HEK293 (cell line): ENCODE data around the gene DNMT3L.
A peak's percentile ranks its signal among the peaks of the same experiment; 100 is the strongest.

Experiments used
- CTCF ChIP-seq: fragments of 450-650 bp; formaldehyde crosslinking; IDR thresholded peaks from 2 replicates; pipeline ENCODE4 v1.5.1; 2016; ENCODE audit warnings: missing biosample characterization, missing genetic modification characterization
- KLF1 ChIP-seq: fragments of 450-650 bp; formaldehyde crosslinking; IDR thresholded peaks from 2 replicates; pipeline ENCODE4 v1.5.1; 2016; ENCODE audit warnings: missing biosample characterization, missing genetic modification characterization
- ZBTB1 ChIP-seq: fragments of 450-650 bp; formaldehyde crosslinking; IDR thresholded peaks from 2 replicates; pipeline ENCODE4 v1.5.1; 2016; ENCODE audit warnings: missing biosample characterization, missing genetic modification characterization
- ZBTB21 ChIP-seq: fragments of 450-650 bp; formaldehyde crosslinking; IDR thresholded peaks from 2 replicates; pipeline ENCODE4 v1.5.1; 2017; ENCODE audit warnings: missing biosample characterization, missing genetic modification characterization
- ZNF112 ChIP-seq: fragments of 450-650 bp; formaldehyde crosslinking; IDR thresholded peaks from 2 replicates; pipeline ENCODE4 v1.5.0; 2017; ENCODE audit warnings: missing biosample characterization, missing genetic modification characterization
- ZNF2 ChIP-seq: fragments of 450-650 bp; formaldehyde crosslinking; IDR thresholded peaks from 2 replicates; pipeline ENCODE4 v1.5.1; 2016; ENCODE audit warnings: missing biosample characterization, missing genetic modification characterization
- ZNF266 ChIP-seq: fragments of 450-650 bp; formaldehyde crosslinking; IDR thresholded peaks from 2 replicates; pipeline ENCODE4 v1.5.1; 2016; ENCODE audit warnings: missing biosample characterization, missing genetic modification characterization, low read depth
- ZNF274 ChIP-seq, 2 experiments: fragments of 200-500 bp in 1 of 2; fragments of 450-650 bp in 1 of 2; sonication (Bioruptor generic) in 1 of 2; formaldehyde crosslinking in 1 of 2; IDR thresholded peaks; 2 replicates each; pipeline versions ENCODE4 v1.5.1 to v1.6.1; 2014 to 2016; ENCODE audit warnings: borderline replicate concordance in 1 of 2, inconsistent platforms in 1 of 2, low read length in 1 of 2, missing biosample characterization in 1 of 2, missing genetic modification characterization in 1 of 2
- ZNF423 ChIP-seq: fragments of 450-650 bp; formaldehyde crosslinking; IDR thresholded peaks from 2 replicates; pipeline ENCODE4 v1.5.1; 2016; ENCODE audit warnings: missing biosample characterization, missing genetic modification characterization
- ZNF510 ChIP-seq: fragments of 450-650 bp; formaldehyde crosslinking; IDR thresholded peaks from 2 replicates; pipeline ENCODE4 v1.5.1; 2018; ENCODE audit warnings: mild to moderate bottlenecking, missing genetic modification characterization, missing biosample characterization; ENCODE audit not compliant: insufficient replicate concordance
- ZNF600 ChIP-seq: fragments of 450-650 bp; formaldehyde crosslinking; IDR thresholded peaks from 2 replicates; pipeline ENCODE4 v1.5.1; 2016; ENCODE audit warnings: missing biosample characterization, missing genetic modification characterization
- ZNF747 ChIP-seq: fragments of 450-650 bp; formaldehyde crosslinking; IDR thresholded peaks from 2 replicates; pipeline ENCODE4 v1.5.1; 2016; ENCODE audit warnings: missing biosample characterization, missing genetic modification characterization
- TF ChIP-seq, protein P1 (sequence below): fragments of 450-650 bp; formaldehyde crosslinking; IDR thresholded peaks from 2 replicates; pipeline ENCODE4 v1.5.1; 2016; ENCODE audit warnings: missing biosample characterization, missing genetic modification characterization

DNA sequence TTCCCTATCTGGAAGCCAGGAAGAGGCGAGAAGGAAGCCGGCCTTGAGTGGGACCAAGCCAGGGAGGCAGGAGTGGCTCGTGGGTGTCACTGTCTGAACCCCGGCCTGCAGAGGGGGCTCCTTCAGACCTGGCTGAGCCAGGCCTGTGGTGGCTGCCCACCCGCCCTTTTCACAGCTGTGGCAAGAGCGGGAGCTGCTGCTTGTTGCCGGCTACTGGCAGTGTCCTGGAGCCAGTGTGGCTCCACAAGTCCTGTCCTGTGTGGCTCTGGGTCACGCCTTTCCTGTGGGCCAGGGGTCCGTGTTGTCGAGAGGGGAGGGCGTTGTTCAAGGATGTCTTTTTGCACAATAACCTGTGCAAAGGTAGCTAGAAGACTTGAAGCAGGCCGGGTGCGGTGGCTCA, 39.4 kb upstream of the DNMT3L start:
- TF ChIP-seq ZNF266 (tag by site-specific recombination), result no peak
- peak; percentile 9; the same call in 1 of the 2 replicates for TF ChIP-seq CTCF
- no peak for TF ChIP-seq ZNF2 (tag by site-specific recombination)
- no peak for TF ChIP-seq ZNF747
- no peak for TF ChIP-seq ZNF112
- no peak for TF ChIP-seq ZNF600 (tag by site-specific recombination)
- TF ChIP-seq, protein P1, sequence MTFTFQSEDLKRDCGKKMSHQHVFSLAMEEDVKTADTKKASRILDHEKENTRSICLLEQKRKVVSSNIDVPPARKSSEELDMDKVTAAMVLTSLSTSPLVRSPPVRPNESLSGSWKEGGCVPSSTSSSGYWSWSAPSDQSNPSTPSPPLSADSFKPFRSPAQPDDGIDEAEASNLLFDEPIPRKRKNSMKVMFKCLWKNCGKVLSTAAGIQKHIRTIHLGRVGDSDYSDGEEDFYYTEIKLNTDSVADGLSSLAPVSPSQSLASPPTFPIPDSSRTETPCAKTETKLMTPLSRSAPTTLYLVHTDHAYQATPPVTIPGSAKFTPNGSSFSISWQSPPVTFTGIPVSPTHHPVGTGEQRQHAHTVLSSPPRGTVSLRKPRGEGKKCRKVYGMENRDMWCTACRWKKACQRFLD (tag by site-specific recombination), result no peak
- TF ChIP-seq ZBTB1 (tag by site-specific recombination), result no peak
- TF ChIP-seq ZNF274 (IDR thresholded peaks at IDR 0.05; ENCODE audit: low read length), result no peak
- TF ChIP-seq ZNF274 (tag by site-specific recombination; IDR thresholded peaks at IDR 0.05; ENCODE audit: borderline replicate concordance), result no peak
- no peak for TF ChIP-seq ZNF423 (tag by site-specific recombination)
- no peak for TF ChIP-seq ZBTB21 (tag by site-specific recombination)
- no peak for TF ChIP-seq KLF1 (tag by site-specific recombination)
- TF ChIP-seq ZNF510 (tag by site-specific recombination), result no peak
